Fibroblast of the aortic adventitia (primary cell): Measurements from ENCODE around the gene GDF2. TPM values are rescaled to one million over a fixed set of nuclear protein-coding genes. Genes with fewer than 3 reads are reported as not detected.

ENCODE experiments used
- DNase-seq: peaks from one replicate; pipeline ENCODE4 v3.0.0-alpha.2; 2010; ENCODE audit warnings: low read depth
- H3K4me3 ChIP-seq: 2 replicates; pipeline ENCODE4 v1.5.1; 2011; ENCODE audit warnings: low read depth, mild to moderate bottlenecking, control low read depth, low read length, moderate library complexity
- total RNA-seq: library from RNA; depleted of rRNA; stranded (reverse); fragments of >200 nt; gene quantifications from 2 replicates; pipeline ENCODE4 v1.2.3, GENCODE V29; 2012; ENCODE audit warnings: low replicate concordance
- TF ChIP-seq, protein P1 (sequence below): IDR thresholded peaks from 2 replicates; pipeline ENCODE4 v1.5.1; 2011; ENCODE audit warnings: mild to moderate bottlenecking, low read length, control low read depth, inconsistent platforms; ENCODE audit not compliant: insufficient read depth

Gene GDF2
- total RNA-seq, 1 donor: not detected

DNA sequence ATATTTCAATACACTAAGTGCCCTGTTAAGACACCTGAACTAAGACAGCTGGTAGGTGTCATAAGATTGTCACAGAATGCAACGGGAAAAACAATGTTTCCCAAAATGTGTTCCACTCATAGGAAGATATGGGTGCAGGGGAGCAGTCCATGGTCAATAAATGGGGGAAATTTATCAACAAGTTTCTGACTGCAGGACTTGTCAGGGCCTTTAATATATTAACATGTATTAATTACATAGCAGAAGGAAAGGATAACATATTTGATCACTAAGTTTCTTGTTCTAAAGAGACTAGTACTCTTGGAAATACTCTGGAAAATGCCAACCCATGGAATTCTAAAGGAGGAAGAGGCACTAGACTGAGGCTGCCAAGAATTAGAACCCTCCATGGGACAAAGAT is 32.6 kb downstream of the GDF2 start:
- no peak for DNase-seq
- no peak overlapping the region for H3K4me3 ChIP-seq
- TF ChIP-seq, protein P1, sequence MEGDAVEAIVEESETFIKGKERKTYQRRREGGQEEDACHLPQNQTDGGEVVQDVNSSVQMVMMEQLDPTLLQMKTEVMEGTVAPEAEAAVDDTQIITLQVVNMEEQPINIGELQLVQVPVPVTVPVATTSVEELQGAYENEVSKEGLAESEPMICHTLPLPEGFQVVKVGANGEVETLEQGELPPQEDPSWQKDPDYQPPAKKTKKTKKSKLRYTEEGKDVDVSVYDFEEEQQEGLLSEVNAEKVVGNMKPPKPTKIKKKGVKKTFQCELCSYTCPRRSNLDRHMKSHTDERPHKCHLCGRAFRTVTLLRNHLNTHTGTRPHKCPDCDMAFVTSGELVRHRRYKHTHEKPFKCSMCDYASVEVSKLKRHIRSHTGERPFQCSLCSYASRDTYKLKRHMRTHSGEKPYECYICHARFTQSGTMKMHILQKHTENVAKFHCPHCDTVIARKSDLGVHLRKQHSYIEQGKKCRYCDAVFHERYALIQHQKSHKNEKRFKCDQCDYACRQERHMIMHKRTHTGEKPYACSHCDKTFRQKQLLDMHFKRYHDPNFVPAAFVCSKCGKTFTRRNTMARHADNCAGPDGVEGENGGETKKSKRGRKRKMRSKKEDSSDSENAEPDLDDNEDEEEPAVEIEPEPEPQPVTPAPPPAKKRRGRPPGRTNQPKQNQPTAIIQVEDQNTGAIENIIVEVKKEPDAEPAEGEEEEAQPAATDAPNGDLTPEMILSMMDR: no peak

GRCh38 chr10:47356708-47357107 is 34.5 kb downstream of the GDF2 start:
- TF ChIP-seq, protein P1: no peak
- DNase-seq: no peak
- no peak overlapping the region for H3K4me3 ChIP-seq

DNA sequence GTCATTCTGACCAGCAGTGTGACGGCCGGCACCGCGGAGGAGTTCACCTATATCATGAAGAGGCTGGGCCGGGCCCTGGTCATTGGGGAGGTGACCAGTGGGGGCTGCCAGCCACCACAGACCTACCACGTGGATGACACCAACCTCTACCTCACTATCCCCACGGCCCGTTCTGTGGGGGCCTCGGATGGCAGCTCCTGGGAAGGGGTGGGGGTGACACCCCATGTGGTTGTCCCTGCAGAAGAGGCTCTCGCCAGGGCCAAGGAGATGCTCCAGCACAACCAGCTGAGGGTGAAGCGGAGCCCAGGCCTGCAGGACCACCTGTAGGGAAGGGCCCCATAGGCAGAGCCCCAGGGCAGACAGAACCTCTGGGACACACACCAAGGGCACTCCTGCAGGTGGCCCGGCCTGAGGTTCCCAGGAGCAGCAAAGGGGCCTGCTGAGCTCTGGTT is 34.9 kb downstream of the GDF2 start:
- TF ChIP-seq, protein P1: no peak
- no peak for DNase-seq
- H3K4me3 ChIP-seq: no peak overlapping the region

- TF ChIP-seq, protein P1: no peak
- no peak overlapping the region for H3K4me3 ChIP-seq
- no peak for DNase-seq
These were observed 35.7 kb downstream of the GDF2 start for GRCh38 chr10:47357911-47358310.

DNA sequence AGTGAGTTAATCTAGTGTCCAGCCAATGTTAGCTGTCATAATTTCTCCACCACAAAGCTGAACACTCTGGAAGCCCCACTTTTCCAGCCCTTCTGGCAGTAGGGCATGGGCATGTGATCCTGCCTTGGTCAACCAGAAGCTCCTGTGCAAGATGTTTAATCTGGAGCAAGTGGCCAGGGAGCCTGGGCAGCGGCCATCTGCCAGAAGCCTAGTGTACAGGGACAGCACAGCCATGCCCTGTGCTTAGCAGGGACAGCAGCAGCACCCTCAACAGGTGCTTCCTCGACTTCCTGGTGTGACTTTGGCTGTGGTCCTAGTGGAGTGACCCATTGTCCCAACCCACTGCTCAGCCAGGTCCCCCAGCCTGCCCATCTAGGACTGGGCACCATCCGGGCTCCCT is 36.2 kb downstream of the GDF2 start:
- no peak overlapping the region for H3K4me3 ChIP-seq
- no peak for DNase-seq
- TF ChIP-seq, protein P1: no peak

GRCh38 chr10:47359101-47359500 is 36.8 kb downstream of the GDF2 start:
- DNase-seq: no peak
- TF ChIP-seq, protein P1: no peak
- H3K4me3 ChIP-seq: no peak overlapping the region
